GM21526 (cell line): ENCODE data around the gene SLC13A2.

Experiments
- ATAC-seq: cut with Tn5 transposase; IDR thresholded peaks from one replicate; pipeline ENCODE4 v1.9.1; 2021; ENCODE audit warnings: moderate library complexity; ENCODE audit not compliant: unreplicated experiment, low FRiP score

Gene SLC13A2

GRCh38 chr17:28532050-28532960 lies 58.9 kb downstream of the SLC13A2 start:
- no peak for ATAC-seq

GRCh38 chr17:28533091-28533807 lies 59.8 kb downstream of the SLC13A2 start:
- ATAC-seq: no peak

GRCh38 chr17:28534740-28535375 lies 61.4 kb downstream of the SLC13A2 start:
- ATAC-seq: no peak

GRCh38 chr17:28536532-28537218 lies 63.2 kb downstream of the SLC13A2 start:
- no peak for ATAC-seq

GRCh38 chr17:28537219-28537610 lies 63.8 kb downstream of the SLC13A2 start:
- ATAC-seq: no peak

- ATAC-seq: no peak
These were observed 65.0 kb downstream of the SLC13A2 start for GRCh38 chr17:28538296-28538895.

GRCh38 chr17:28540231-28540630 lies 66.8 kb downstream of the SLC13A2 start:
- ATAC-seq: no peak

- ATAC-seq: no peak
These were observed 68.0 kb downstream of the SLC13A2 start for GRCh38 chr17:28541439-28541838.

GRCh38 chr17:28544402-28545140 lies 71.1 kb downstream of the SLC13A2 start:
- no peak for ATAC-seq

- no peak for ATAC-seq
These were observed 71.7 kb downstream of the SLC13A2 start for GRCh38 chr17:28545141-28545503.

- ATAC-seq: no peak
These were observed 72.5 kb downstream of the SLC13A2 start for GRCh38 chr17:28545787-28546415.

GRCh38 chr17:28547096-28547622 lies 73.7 kb downstream of the SLC13A2 start:
- ATAC-seq: no peak
